NOMO-1 treated with dmso at 0.1 percent for 144 hours (cell line): Measurements from ENCODE around the gene LYZ.

Experiments used
- DNase-seq: peaks from one replicate; lab custom pipeline; 2025; ENCODE audit not compliant: unreplicated experiment; lab: John Stamatoyannopoulos, UW

The LYZ gene

GRCh38 chr12:69383074-69383473 is 34.9 kb downstream of the LYZ start:
- DNase-seq: no peak

GRCh38 chr12:69385038-69385437 is 36.9 kb downstream of the LYZ start:
- no peak for DNase-seq

- DNase-seq: no peak
Measured at GRCh38 chr12:69386921-69387320, 38.7 kb downstream of the LYZ start.

GRCh38 chr12:69388371-69388770 is 40.2 kb downstream of the LYZ start:
- no peak for DNase-seq

GRCh38 chr12:69389831-69390230 is 41.6 kb downstream of the LYZ start:
- DNase-seq: no peak

- no peak for DNase-seq
Measured at GRCh38 chr12:69392179-69392928, 44.2 kb downstream of the LYZ start.

GRCh38 chr12:69396041-69396440 is 47.9 kb downstream of the LYZ start:
- DNase-seq: no peak

- DNase-seq: no peak
Measured at GRCh38 chr12:69396963-69397362, 48.8 kb downstream of the LYZ start.

GRCh38 chr12:69397978-69398377 is 49.8 kb downstream of the LYZ start:
- no peak for DNase-seq

- DNase-seq: no peak
Measured at GRCh38 chr12:69401940-69402339, 53.8 kb downstream of the LYZ start.
